WERI-Rb-1 (cell line): ENCODE measurements around the gene ZBTB11.

Experiments
- DNase-seq: peaks from one replicate; pipeline ENCODE4 v3.0.0-alpha.2; 2020
- H3K27ac ChIP-seq: fragments of 250-450 bp; sonication (Bioruptor Pico); 2 replicates; pipeline ENCODE4 v1.5.1; 2020; ENCODE audit warnings: mild to moderate bottlenecking, moderate library complexity
- H3K27me3 ChIP-seq: fragments of 250-450 bp; sonication (Bioruptor Pico); 2 replicates; pipeline ENCODE4 v1.5.1; 2021; ENCODE audit warnings: mild to moderate bottlenecking, low read depth, moderate library complexity; ENCODE audit not compliant: insufficient read depth, severe bottlenecking
- H3K36me3 ChIP-seq: fragments of 250-450 bp; sonication (Bioruptor Pico); 2 replicates; pipeline ENCODE4 v1.5.1; 2020; ENCODE audit warnings: mild to moderate bottlenecking, moderate library complexity
- H3K4me3 ChIP-seq: 2 replicates; pipeline ENCODE4 v1.5.1; 2011; ENCODE audit warnings: low read depth, mild to moderate bottlenecking, control low read depth, low read length
- H3K9me3 ChIP-seq: fragments of 250-450 bp; sonication (Bioruptor Pico); 2 replicates; pipeline ENCODE4 v1.5.1; 2021; ENCODE audit warnings: mild to moderate bottlenecking, moderate library complexity; ENCODE audit not compliant: severe bottlenecking
- TF ChIP-seq, protein P1 (sequence below): IDR thresholded peaks from 2 replicates; pipeline ENCODE4 v1.5.1; 2011; ENCODE audit warnings: low read depth, mild to moderate bottlenecking, control low read depth, inconsistent platforms, low read length

Gene ZBTB11

DNA sequence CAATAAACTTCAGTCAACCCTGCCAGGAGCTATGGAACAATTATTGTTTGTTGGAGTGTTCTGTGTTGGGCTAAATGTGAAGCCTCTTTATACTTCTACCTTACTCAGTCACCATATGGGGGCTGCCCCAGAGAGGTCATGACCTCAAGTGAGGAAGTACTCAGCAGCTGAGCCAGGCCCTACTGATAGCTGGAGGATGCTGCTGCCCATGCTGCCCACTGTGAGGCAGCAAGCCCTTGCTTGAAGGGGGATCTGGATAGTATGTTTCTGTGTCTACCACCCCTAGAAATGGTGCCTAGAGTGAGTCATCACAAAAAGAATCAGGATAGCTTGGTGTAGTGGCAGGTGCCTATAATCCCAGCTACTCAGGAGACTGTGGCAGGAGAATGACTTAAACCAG is 14.0 kb upstream of the ZBTB11 start:
- peaks cover 4% of the 10 kb centered on the region for H3K36me3 ChIP-seq
- no peaks in the 10 kb centered on the region for H3K27me3 ChIP-seq
- DNase-seq: no peak
- no peaks in the 10 kb centered on the region for H3K9me3 ChIP-seq
- H3K27ac ChIP-seq: no peak overlapping the region
- H3K4me3 ChIP-seq: no peak overlapping the region
- TF ChIP-seq, protein P1, sequence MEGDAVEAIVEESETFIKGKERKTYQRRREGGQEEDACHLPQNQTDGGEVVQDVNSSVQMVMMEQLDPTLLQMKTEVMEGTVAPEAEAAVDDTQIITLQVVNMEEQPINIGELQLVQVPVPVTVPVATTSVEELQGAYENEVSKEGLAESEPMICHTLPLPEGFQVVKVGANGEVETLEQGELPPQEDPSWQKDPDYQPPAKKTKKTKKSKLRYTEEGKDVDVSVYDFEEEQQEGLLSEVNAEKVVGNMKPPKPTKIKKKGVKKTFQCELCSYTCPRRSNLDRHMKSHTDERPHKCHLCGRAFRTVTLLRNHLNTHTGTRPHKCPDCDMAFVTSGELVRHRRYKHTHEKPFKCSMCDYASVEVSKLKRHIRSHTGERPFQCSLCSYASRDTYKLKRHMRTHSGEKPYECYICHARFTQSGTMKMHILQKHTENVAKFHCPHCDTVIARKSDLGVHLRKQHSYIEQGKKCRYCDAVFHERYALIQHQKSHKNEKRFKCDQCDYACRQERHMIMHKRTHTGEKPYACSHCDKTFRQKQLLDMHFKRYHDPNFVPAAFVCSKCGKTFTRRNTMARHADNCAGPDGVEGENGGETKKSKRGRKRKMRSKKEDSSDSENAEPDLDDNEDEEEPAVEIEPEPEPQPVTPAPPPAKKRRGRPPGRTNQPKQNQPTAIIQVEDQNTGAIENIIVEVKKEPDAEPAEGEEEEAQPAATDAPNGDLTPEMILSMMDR: 0 out of 2 replicates have a peak, but pooled peaks have one; percentile 9

DNA sequence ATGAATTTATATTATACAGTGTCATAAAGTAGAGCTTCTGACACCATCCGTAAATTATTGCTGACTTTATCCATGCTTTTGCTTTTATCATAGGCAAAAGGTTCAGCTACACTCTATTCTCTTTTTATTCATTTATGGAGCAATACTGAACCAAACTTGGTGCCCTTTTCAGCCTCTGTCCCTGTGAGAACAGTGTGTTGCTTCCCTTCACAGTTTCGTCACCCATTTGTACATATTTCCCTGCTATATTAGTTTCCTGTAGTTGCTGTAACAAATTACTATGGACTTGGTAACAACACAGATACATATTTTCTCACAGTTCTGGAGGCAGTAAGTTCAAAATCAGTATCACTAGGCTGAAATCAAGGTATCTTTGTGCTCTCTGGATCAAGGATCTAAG is 12.4 kb upstream of the ZBTB11 start:
- peaks cover 21% of the 10 kb centered on the region for H3K36me3 ChIP-seq
- H3K27ac ChIP-seq: no peak overlapping the region
- no peaks in the 10 kb centered on the region for H3K9me3 ChIP-seq
- no peak for DNase-seq
- H3K27me3 ChIP-seq: no peaks in the 10 kb centered on the region
- H3K4me3 ChIP-seq: no peak overlapping the region
- TF ChIP-seq, protein P1: no peak

DNA sequence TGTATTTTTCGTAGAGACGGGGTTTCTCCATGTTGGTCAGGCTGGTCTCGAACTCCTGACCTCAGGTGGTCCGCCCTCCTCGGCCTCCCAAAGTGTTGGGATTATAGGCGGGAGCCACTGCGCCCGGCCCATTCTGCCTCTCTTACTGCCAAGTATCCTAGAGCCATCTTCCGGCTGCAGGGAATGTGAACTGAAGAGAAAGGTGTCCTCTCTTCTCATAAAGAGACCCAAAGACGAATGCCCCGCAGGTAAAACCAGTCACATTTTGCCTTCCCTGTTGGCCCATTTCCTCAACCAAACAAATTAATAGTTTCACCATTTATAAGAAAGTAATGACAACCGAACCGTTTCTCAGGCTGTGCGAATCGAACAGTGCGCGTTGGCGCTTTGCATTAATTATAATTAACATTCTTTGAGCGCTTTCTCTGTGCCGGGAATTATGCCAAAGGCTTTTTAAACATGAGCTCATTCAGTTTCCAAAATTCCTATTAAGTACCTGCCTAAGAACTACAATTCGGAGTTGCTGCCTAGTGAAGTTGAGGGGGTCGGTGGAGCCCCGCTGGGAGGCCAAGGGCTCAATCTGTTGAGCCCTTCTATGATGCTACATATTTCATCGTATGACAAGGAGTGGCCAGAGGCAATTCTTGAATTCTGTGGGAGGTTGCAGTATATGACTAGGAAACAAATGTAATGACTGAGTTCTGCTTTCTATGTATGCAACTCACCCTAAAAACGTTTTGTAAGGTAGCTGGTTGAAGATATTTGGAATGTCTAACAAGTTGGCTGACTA is 10.4 kb upstream of the ZBTB11 start:
- peak overlapping the region; percentile 83 for H3K27ac ChIP-seq
- TF ChIP-seq, protein P1: no peak
- no peaks in the 10 kb centered on the region for H3K9me3 ChIP-seq
- H3K36me3 ChIP-seq: peaks cover 40% of the 10 kb centered on the region
- H3K4me3 ChIP-seq: peak overlapping the region; percentile 87
- H3K27me3 ChIP-seq: no peaks in the 10 kb centered on the region
- DNase-seq: no peak

DNA sequence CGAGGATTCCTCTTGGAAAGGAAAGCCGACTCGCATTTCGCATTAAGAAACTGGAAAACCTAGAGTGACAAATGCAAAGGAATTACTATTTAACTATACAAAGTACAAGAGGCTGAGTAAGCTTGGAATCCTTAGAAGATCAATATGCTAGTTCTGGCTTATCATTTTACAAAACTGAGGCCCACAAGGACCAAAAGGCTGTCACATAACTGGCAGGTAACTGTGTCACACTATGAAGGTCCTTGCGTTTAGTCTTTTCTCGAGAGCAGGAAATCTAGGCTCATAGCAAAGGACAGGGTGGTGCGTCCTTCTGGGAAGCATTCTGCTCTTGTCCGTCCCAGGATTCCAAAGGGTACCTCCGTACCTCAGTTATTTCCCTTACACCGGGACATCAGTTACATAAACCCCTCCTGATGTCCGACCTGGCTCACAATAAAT is 9.0 kb upstream of the ZBTB11 start:
- H3K36me3 ChIP-seq: peaks cover 55% of the 10 kb centered on the region

DNA sequence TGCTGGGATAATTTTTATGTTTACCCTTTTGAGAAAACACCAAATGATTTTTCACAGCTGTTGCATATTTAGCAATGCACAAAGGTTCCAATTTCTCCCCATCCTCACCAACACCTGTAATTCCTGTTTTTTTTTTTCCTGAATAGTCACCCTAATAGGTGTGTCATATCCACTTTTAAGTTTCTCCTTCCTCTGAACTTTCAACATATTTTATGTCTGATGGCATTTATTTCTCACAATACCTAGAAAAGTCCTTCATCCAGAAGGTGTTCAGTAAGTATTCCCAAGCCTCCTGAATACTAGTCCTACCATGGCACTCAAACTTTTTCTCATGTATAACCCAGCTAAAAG is 8.1 kb upstream of the ZBTB11 start:
- H3K36me3 ChIP-seq: peaks cover 64% of the 10 kb centered on the region
- TF ChIP-seq, protein P1: no peak
- H3K27ac ChIP-seq: no peak overlapping the region
- no peaks in the 10 kb centered on the region for H3K9me3 ChIP-seq
- no peaks in the 10 kb centered on the region for H3K27me3 ChIP-seq
- DNase-seq: no peak
- H3K4me3 ChIP-seq: peak overlapping the region; percentile 87; the same call in 1 of the 2 replicates

More for the DNA sequence above, 9.0 kb upstream of the ZBTB11 start:
- no peak for DNase-seq
- no peaks in the 10 kb centered on the region for H3K9me3 ChIP-seq
- peak overlapping the region; percentile 87 for H3K4me3 ChIP-seq
- peak overlapping the region; percentile 83 for H3K27ac ChIP-seq
- H3K27me3 ChIP-seq: no peaks in the 10 kb centered on the region
- TF ChIP-seq, protein P1: no peak
